NCI-H1048 (cell line): Measurements from ENCODE around the gene PHETA2.
"Not testable (repeated sequence)": the region's sequence is repeated elsewhere in the genome, so short reads cannot be mapped to it uniquely, and the experiment has no call there.

ENCODE experiments used
- DNase-seq: peaks from one replicate; lab custom pipeline; 2025; lab: John Stamatoyannopoulos, UW

PHETA2 gene

DNA sequence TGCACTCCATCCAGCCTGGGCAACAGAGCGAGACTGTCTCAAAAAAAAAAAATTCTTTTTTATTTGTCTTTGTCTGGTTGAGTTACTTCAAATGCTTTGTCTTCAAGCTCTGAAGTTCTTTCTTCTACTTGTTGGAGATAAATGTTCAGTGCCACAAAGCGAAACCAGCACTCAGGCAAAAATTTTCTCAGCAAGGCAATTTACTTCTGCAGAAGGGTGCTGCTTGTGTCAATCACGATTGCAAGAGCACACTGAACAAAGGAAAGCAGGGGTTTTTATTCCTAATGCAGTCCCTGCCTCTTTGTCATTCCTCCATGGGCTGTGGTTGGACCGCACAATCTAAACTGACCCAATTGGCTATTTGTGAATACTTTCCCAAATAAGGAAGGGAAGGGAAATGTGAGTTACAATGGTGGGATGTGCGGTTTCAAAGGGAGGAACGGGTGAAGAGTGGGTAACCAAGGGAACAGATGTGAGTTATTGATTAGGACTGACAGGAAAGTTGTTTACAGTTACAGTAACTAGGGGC is 30.3 kb downstream of the PHETA2 start:
- not testable (repeated sequence) for DNase-seq

DNA sequence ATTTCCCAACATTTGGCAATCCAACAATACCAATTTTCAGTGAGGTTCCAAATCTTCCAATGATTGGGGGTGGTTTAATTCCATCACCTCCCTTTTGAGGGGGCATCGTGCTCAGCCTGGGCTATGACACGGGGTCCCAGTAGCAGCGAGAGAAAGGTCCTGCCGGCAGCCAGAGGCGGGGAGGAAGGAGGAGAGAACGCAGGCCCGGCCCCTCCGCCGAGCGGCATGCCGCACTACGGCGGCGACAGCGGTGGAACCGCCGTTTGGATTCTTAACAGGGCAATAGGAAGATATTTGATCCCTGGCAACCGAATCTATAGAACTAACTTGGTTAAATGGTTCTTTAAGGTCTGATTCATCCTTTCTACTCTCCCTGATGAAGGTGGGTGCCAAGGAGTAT is 34.8 kb downstream of the PHETA2 start:
- no peak for DNase-seq

DNA sequence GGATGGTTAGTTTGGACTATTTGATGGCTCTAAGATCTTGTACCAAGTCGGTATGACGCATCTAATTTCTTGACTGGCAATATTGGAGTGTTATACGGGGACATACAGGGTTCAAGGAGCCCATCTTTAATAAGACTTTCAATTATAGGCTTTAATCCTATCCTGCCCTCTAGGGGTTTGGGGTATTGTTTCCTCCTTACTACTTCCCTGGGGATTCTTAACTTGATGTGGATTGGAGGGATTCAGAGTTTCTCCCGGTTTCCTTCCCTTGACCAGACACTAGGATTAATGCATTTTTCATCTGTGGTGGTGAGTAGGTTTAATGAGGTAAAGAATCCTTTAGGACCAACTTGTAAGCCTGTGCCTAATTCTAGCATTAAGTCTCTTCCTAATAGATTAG is 37.8 kb downstream of the PHETA2 start:
- no peak for DNase-seq

DNA sequence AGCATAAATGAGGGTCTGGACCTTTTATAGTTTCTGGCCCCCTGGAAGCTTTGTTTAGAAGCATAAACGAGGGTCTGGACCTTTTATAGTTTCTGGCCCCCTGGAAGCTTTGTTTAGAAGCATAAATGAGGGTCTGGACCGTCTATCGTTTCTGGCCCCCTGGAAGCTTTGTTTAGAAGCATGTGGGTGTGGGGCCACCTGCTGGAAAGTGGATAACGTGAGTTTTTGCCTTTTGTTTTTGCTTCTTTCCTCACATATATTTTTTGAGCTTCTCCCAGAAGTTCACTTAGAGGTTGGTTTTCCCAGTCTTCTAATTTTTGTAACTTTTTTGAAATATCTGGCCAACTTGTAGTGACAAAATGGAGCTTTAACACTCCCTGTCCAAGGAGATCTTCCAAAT is 38.7 kb downstream of the PHETA2 start:
- not testable (repeated sequence) for DNase-seq

DNA sequence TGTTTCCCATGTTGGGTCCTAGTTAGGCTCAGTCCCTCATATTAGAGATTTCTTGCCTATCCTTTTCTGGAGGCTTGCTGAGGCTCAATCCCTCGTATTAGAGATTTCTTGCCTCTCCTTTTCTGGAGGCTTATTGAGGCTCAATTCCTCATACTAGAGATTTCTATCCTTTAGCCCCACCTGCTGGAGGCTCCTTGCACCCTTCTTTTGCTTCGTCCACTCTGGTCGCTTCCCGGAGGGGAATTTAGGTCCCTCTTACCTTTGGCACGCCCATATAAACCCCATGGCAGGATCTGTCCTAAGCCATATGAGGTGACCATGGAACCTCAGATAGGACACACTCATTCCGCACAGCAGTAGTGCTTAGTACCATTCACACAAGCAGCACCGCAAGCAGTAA is 40.7 kb downstream of the PHETA2 start:
- no peak for DNase-seq

DNA sequence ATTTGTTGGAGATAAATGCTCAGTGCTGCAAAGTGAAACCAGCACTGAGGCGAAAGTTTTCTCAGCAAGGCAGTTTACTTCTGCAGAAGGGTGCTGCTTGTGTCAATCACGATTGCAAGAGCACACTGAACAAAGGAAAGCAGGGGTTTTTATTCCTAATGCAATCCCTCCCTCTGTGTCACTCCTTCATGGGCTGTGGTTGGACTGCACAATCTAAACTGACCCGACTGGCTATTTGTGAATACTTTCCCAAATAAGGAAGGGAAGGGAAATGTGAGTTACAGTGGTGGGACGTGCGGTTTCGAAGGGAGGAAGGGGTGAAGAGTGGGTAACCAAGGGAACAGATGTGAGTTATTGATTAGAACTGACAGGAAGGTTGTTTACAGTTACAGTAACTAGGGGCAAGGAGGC is 41.4 kb downstream of the PHETA2 start:
- DNase-seq, result not testable (repeated sequence)

DNA sequence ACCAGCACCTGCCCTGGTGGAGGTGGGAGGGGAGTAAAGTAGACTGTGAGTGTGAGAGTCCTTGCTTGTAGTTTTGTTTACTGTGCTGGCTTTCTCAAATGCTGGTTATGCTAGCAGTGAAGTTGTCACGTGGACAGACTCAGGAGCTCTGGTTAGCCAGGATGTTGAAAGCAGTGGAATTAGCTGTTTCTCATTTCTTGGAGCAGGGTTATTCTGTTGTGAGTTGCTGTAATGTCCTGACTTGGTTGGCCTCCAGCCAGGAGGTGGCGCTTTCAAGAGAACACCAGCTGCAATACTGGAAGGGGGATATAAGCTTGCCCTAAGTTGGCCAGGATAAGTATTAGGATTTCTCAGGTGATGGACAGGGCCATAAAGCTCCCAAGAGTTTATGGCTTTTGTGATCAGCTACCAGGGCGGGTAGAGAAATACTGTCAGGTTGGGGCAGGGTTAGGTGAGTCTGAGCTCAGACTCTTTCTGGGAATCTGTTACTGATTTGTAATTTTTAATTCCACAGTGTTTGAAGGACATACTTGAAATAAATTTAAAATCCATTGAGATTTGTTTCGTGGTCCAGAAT is 42.9 kb downstream of the PHETA2 start:
- no peak for DNase-seq

DNA sequence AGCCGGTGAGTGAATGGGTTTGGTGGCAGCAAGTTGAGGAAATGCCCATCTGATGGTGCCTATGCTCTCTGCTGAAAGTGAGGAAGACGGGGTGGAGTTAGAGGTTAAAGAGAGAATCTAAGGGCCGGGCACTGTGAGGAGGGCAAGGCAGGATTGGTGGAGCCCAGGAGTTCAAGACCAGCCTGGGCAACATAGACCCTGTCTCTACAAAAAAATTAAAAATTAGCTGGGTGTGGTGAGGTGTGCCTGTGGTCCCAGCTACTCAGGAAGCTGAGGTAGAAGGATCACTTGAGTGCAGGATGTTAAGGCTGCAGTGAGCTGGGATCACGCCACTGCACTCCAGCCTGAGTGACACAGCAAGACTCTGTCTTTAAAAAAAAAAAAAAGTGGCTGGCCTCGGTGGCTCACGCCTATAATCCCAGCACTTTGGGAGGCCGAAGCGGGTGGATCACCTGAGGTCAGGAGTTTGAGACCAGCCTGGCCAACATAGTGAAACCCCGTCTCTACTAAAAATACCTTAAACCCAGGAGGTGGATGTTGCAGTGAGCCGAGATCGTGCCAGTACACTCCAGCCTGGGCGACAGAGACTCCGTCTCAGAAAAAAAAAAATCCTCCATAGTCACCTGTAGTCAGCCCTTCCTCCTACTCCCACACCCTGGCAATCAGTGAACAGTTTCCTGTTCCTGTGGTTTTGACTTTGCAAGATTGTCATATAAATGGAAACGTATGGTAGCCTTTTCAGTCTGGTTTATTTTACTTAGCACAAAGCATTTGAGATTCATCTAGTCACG is 46.4 kb downstream of the PHETA2 start:
- DNase-seq, result not testable (repeated sequence)

DNA sequence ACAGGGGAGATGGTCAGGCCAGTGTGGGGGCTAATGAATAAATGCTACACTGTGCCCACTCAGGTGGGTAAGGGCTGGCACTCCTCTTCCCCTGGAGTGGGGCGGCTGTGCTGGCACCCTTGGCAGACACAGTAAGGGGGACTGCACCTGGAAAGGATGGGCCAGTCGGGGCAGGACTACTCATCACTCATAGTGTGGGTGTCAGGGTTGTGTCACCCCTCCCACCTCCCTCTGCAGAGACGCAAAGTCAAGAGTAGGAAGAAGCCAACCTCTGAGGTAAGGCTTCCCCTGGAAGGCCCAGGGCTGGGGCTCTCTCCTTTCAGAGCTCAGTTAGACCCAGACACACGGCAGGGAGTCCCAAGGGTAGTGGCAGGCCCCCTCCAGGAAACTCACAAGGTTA is 49.5 kb downstream of the PHETA2 start:
- DNase-seq, result not testable (repeated sequence)

DNA sequence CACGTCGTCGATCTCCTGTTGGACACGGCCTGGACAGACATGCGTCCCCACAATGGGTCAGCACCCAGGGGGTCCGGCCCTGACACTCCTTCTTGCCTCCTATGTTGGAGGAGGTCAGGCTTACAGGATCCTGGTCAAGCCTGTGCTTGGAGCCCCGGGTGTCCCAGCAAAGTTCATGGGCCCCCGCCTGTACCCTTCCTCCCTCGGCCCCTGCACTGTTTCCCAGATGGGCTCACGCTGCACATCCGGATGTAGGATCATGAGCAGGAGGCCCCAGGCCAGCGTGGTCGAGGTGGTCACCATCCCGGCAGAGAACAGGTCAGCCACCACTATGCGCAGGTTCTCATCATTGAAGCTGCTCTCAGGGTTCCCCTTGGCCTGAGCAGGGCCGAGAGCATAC is 53.6 kb downstream of the PHETA2 start:
- no peak for DNase-seq

DNA sequence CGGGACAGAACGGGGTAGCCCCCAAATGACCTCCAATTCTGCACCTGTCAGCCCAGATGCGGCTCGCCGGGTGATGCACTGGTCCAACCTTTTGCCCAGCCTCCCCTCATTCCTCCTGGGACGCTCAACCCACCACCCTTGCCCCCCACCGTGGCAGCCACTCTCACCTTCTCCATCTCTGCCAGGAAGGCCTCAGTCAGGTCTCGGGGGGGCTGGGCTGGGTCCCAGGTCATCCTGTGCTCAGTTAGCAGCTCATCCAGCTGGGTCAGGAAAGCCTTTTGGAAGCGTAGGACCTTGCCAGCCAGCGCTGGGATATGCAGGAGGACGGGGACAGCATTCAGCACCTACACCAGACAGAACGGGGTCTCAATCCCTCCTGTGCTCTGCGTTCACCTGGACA is 54.0 kb downstream of the PHETA2 start:
- not testable (repeated sequence) for DNase-seq
